ENCODE measurements around the gene MEGF6.

DNA sequence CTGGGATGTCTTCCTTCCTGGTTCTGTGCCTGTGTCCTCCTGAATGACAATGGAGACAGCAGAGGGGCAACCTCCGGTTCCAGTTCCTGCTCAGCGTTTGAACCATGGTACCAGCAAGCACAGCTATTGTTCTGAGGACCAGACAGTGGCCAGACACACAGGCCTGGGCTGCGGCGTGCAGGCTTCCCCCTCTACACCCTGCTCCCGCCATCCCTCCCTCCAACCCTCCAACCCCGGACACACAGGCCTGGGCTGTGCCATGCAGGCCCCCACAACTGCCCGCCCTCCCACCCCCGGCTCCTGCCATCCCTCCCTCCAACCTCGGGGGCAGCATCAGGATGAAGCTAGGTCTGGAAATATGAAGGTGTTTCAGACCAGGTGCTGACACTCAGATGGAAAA, 5.6 kb upstream of the MEGF6 start:
- no peak for TF ChIP-seq POLR2G (IDR thresholded peaks at IDR 0.05; ENCODE audit: low read depth, low read length)
- no peak for TF ChIP-seq ZNF766 (CRISPR knock-in tag; conservative IDR thresholded peaks at IDR 0.05)
- no peak for TF ChIP-seq POLR2AphosphoS5 (IDR thresholded peaks at IDR 0.05; ENCODE audit: control insufficient read depth, insufficient read depth, low read depth, low read length)
- TF ChIP-seq CHD2 (IDR thresholded peaks at IDR 0.05; ENCODE audit: low read depth, low read length) = no peak
- no peak for TF ChIP-seq BACH1 (tag; IDR thresholded peaks at IDR 0.05)
- no peak for TF ChIP-seq TAF9B (IDR thresholded peaks at IDR 0.05; ENCODE audit: partially characterized antibody)

Measured in K562 (cell line).